8988T (cell line): ENCODE measurements around the gene NEGR1.

ENCODE experiments used
- DNase-seq: peaks from one replicate; pipeline ENCODE4 v3.0.0; 2011

The NEGR1 gene

GRCh38 chr1:71424536-71424935 is 857.8 kb downstream of the NEGR1 start:
- DNase-seq: no peak

- no peak for DNase-seq
These were observed 860.1 kb downstream of the NEGR1 start for GRCh38 chr1:71422221-71422620.

- DNase-seq: no peak
These were observed 864.9 kb downstream of the NEGR1 start for GRCh38 chr1:71417421-71417820.

GRCh38 chr1:71414179-71414578 is 868.2 kb downstream of the NEGR1 start:
- DNase-seq: no peak

- DNase-seq: no peak
These were observed 868.7 kb downstream of the NEGR1 start for GRCh38 chr1:71413441-71414175.

- no peak for DNase-seq
These were observed 882.3 kb downstream of the NEGR1 start for GRCh38 chr1:71400050-71400449.

GRCh38 chr1:71399594-71399993 is 882.7 kb downstream of the NEGR1 start:
- DNase-seq: no peak

- DNase-seq: no peak
These were observed 889.0 kb downstream of the NEGR1 start for GRCh38 chr1:71393301-71393700.

- no peak for DNase-seq
These were observed 891.8 kb downstream of the NEGR1 start for GRCh38 chr1:71390518-71390917.

- DNase-seq: no peak
These were observed 904.5 kb downstream of the NEGR1 start for GRCh38 chr1:71377886-71378285.

GRCh38 chr1:71372496-71372895 is 909.8 kb downstream of the NEGR1 start:
- DNase-seq: no peak

- DNase-seq: no peak
These were observed 910.8 kb downstream of the NEGR1 start for GRCh38 chr1:71371581-71371980.

- DNase-seq: no peak
These were observed 918.1 kb downstream of the NEGR1 start for GRCh38 chr1:71364236-71364635.

GRCh38 chr1:71362691-71363090 is 919.6 kb downstream of the NEGR1 start:
- no peak for DNase-seq

- no peak for DNase-seq
These were observed 920.3 kb downstream of the NEGR1 start for GRCh38 chr1:71362076-71362475.

GRCh38 chr1:71357708-71358107 is 924.6 kb downstream of the NEGR1 start:
- DNase-seq: no peak

- DNase-seq: no peak
These were observed 930.9 kb downstream of the NEGR1 start for GRCh38 chr1:71351438-71351837.

GRCh38 chr1:71350805-71351204 is 931.5 kb downstream of the NEGR1 start:
- DNase-seq: no peak

GRCh38 chr1:71350330-71350729 is 932.0 kb downstream of the NEGR1 start:
- DNase-seq: no peak
